WERI-Rb-1 (cell line): ENCODE data around the gene CD55.

Experiments used
- DNase-seq: peaks from one replicate; pipeline ENCODE4 v3.0.0-alpha.2; 2020
- H3K27ac ChIP-seq: fragments of 250-450 bp; sonication (Bioruptor Pico); 2 replicates; pipeline ENCODE4 v1.5.1; 2020; ENCODE audit warnings: mild to moderate bottlenecking, moderate library complexity
- H3K27me3 ChIP-seq: fragments of 250-450 bp; sonication (Bioruptor Pico); 2 replicates; pipeline ENCODE4 v1.5.1; 2021; ENCODE audit warnings: mild to moderate bottlenecking, low read depth, moderate library complexity; ENCODE audit not compliant: insufficient read depth, severe bottlenecking
- H3K36me3 ChIP-seq: fragments of 250-450 bp; sonication (Bioruptor Pico); 2 replicates; pipeline ENCODE4 v1.5.1; 2020; ENCODE audit warnings: mild to moderate bottlenecking, moderate library complexity
- H3K4me3 ChIP-seq: 2 replicates; pipeline ENCODE4 v1.5.1; 2011; ENCODE audit warnings: low read depth, mild to moderate bottlenecking, control low read depth, low read length
- H3K9me3 ChIP-seq: fragments of 250-450 bp; sonication (Bioruptor Pico); 2 replicates; pipeline ENCODE4 v1.5.1; 2021; ENCODE audit warnings: mild to moderate bottlenecking, moderate library complexity; ENCODE audit not compliant: severe bottlenecking
- CTCF ChIP-seq: IDR thresholded peaks from 2 replicates; pipeline ENCODE4 v1.5.1; 2011; ENCODE audit warnings: low read depth, mild to moderate bottlenecking, control low read depth, inconsistent platforms, low read length

Gene CD55

GRCh38 chr1:207312604-207312920, 8.9 kb upstream of the CD55 start:
- Histone ChIP-seq H3K27ac (no peak overlapping the region), H3K9me3 (no peaks in the 10 kb centered on the region), H3K36me3 (no peaks in the 10 kb centered on the region), H3K27me3 (peaks cover 70% of the 10 kb centered on the region), H3K4me3 (no peak overlapping the region)
- no peak for TF ChIP-seq CTCF
- DNase-seq = no peak

- H3K9me3 ChIP-seq = no peaks in the 10 kb centered on the region
- no peak overlapping the region for H3K27ac ChIP-seq
- TF ChIP-seq CTCF = no peak
- no peaks in the 10 kb centered on the region for H3K36me3 ChIP-seq
- no peak for DNase-seq
- H3K4me3 ChIP-seq = no peak overlapping the region
- H3K27me3 ChIP-seq = peaks cover 71% of the 10 kb centered on the region
Observed at GRCh38 chr1:207313131-207313530, 8.3 kb upstream of the CD55 start.

GRCh38 chr1:207314816-207315215, 6.7 kb upstream of the CD55 start:
- H3K9me3 ChIP-seq = peaks cover under 1% of the 10 kb centered on the region
- H3K27ac ChIP-seq = no peak overlapping the region
- H3K36me3 ChIP-seq = no peaks in the 10 kb centered on the region
- TF ChIP-seq CTCF = no peak
- no peak overlapping the region for H3K4me3 ChIP-seq
- H3K27me3 ChIP-seq = peaks cover 67% of the 10 kb centered on the region
- no peak for DNase-seq

- Histone ChIP-seq H3K27me3 (peaks cover 68% of the 10 kb centered on the region), H3K27ac (no peak overlapping the region), H3K36me3 (no peaks in the 10 kb centered on the region), H3K9me3 (peaks cover 4% of the 10 kb centered on the region), H3K4me3 (no peak overlapping the region)
- DNase-seq = no peak
- no peak for TF ChIP-seq CTCF
Observed at GRCh38 chr1:207315435-207315834, 6.0 kb upstream of the CD55 start.

GRCh38 chr1:207316141-207316540, 5.3 kb upstream of the CD55 start:
- no peak for TF ChIP-seq CTCF
- H3K9me3 ChIP-seq = peaks cover 5% of the 10 kb centered on the region
- no peaks in the 10 kb centered on the region for H3K36me3 ChIP-seq
- no peak overlapping the region for H3K4me3 ChIP-seq
- peaks cover 69% of the 10 kb centered on the region for H3K27me3 ChIP-seq
- DNase-seq = no peak
- H3K27ac ChIP-seq = no peak overlapping the region

- H3K27ac ChIP-seq = no peak overlapping the region
- peaks cover 69% of the 10 kb centered on the region for H3K27me3 ChIP-seq
- no peak for TF ChIP-seq CTCF
Observed at GRCh38 chr1:207316622-207317391, 4.7 kb upstream of the CD55 start.

More at GRCh38 chr1:207316622-207317391, 4.7 kb upstream of the CD55 start:
- DNase-seq = no peak
- Histone ChIP-seq H3K36me3 (no peaks in the 10 kb centered on the region), H3K4me3 (no peak overlapping the region), H3K9me3 (peaks cover 6% of the 10 kb centered on the region)
